ENCODE measurements around the gene TMEM201.

The TMEM201 gene

GRCh38 chr1:9600861-9601834, 12.4 kb downstream of the TMEM201 start:
- DNase-seq = no peak

GRCh38 chr1:9601942-9602793, 13.5 kb downstream of the TMEM201 start:
- DNase-seq = no peak

GRCh38 chr1:9602794-9603167, 14.1 kb downstream of the TMEM201 start:
- DNase-seq = no peak

GRCh38 chr1:9603307-9603706, 14.6 kb downstream of the TMEM201 start:
- DNase-seq = no peak

GRCh38 chr1:9603766-9604753, 15.3 kb downstream of the TMEM201 start:
- no peak for DNase-seq

GRCh38 chr1:9604836-9605235, 16.1 kb downstream of the TMEM201 start:
- DNase-seq = no peak

GRCh38 chr1:9605946-9606455, 17.3 kb downstream of the TMEM201 start:
- DNase-seq = no peak

GRCh38 chr1:9606458-9606857, 17.7 kb downstream of the TMEM201 start:
- DNase-seq = no peak

DNA sequence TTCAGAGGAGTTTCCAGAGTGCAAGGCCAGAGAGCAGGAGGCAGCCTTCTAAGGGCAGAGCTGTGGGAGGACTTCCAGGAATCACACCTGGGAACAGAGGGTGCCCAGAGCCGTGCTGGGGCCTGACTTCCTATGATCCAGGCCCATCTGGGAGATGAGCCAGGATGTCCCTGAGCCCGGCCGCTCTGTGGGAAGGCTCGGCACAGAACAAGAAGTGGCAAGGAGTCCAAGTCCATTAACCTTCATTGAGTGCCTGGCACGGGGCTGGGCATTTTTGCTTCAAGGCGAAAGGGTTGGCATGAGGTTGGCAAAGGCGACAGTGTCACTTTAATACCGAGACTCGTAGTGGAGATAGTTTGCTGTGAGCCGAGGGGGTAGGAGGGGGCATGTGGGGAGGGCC, 18.2 kb downstream of the TMEM201 start:
- no peak for DNase-seq

GRCh38 chr1:9607352-9607751, 18.6 kb downstream of the TMEM201 start:
- DNase-seq = no peak

DNA sequence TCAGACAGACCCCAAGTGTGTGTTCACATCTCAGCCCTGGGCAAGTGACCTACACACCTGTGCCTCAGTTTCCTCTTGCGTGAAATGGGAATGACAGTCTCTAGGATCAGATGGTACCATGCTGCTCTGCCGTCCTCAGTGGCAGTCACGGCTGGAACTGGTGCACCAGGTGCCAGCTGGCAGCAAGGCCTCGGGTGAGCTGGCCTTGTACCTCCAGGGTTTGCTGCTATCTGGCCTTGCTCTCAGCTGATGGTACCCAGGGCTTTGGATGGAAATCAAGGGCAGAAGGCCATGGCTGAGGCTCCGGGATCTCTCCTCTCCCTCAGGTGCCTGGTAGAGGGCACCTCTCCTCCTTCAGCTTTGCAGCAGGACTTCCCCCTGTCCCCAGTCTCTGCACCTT, 21.3 kb downstream of the TMEM201 start:
- no peak for DNase-seq

DNA sequence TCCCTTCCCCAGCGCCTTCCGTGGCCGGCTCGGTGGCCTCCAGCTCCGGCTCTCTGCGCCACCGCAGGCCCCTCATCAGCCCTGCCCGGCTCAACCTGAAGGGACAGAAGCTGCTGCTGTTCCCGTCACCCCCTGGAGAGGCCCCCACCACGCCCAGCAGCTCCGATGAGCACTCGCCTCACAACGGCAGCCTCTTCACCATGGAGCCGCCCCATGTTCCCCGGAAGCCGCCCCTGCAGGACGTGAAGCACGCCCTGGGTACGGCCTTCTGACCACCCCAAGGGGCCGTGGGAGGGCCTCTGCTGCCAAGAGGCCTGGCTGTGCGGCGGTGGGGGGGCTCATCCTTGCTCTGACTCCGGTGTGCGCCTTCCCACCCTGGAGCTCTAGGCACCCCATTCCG, 21.8 kb downstream of the TMEM201 start:
- no peak for DNase-seq

DNA sequence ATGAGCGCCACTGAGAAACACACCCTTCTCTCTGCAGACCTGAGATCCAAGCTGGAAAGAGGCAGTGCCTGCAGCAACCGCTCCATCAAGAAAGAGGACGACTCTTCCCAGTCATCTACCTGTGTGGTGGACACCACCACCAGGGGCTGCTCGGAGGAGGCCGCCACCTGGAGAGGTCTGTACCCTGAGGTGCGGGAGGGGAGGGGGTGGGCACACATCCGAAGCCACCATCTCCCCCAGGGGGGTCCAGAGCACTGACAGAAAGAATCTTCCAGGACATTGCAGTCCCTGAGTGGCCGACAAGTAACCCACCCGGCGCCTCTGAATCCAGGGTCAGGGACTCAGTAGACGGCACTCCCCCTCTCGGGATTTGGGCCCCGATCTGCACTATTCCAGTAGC, 23.0 kb downstream of the TMEM201 start:
- no peak for DNase-seq

GRCh38 chr1:9612162-9612845, 23.6 kb downstream of the TMEM201 start:
- DNase-seq = no peak

DNA sequence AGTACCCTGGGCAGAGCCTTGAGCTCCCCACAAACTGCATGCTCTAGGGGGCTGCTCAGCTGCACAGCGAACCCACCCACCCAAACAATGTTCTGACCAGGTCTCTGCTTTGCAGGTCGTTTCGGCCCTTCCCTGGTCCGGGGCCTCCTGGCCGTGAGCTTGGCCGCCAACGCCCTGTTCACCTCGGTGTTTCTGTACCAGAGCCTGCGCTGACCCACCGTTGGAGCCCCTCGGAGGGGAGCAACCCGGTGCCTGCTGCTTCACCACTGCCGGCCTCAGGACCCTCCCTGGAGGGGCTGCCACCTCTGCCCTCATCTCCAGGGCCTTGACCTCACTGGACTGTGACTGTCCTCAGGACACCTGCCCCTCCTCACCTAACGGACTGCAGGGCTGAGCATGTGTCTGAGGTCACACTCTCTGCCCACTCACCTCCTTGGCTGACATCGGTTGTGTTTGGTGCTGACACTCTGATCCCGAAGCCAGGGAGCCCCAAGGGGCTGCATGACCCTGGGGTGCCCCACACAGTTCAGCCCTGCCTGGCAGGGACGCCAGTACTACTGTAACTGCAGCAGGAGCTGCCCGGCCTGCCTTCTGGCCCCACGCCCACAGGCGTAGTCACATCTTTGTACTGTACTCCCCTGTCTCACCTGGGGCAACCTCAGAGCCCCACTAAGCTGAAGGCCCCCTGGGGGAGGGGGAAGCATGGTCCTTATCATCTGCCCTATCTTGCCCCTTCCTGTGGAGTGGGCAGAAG, 24.3 kb downstream of the TMEM201 start:
- DNase-seq = no peak

GRCh38 chr1:9613625-9614299, 25.1 kb downstream of the TMEM201 start:
- DNase-seq = no peak

GRCh38 chr1:9615316-9616063, 26.8 kb downstream of the TMEM201 start:
- no peak for DNase-seq

DNA sequence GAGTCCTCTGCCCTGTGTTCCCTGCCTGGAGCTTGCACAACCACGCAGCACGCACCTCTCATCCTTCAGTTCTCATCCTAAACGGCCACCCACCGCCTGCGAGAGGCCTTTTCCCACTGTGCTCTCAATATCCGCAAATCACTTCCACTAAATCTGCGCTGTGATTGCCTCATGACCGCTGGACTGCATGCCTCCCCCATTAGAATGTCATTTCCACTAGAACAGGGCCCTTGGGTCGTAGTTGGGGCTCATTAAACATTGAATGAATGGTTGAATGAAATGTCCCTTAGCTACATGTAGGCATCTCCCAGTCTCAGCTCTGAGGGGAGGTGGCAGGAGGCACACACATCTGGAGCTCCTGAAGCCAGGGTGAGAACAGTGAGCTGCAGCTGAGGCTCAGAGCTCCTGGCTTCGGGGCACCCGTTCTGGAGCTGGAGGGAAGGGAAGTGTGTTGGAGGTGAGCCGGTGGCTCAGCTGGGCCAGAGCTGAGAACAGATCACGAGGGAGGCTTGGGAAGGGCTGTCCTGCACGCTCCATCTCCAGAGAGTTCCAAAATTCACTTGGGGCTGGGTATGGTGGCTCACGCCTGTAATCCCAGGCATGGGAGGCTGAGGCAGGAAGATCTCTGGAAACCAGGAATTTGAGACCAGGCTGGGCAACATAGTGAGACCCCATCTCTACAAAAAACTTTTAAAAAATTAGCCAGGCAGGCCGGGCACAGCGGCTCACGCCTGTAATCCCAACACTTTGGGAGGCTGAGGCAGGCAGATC, 30.4 kb downstream of the TMEM201 start:
- no peak for DNase-seq

- DNase-seq = no peak
These were observed 32.3 kb downstream of the TMEM201 start for GRCh38 chr1:9621032-9621431.
